SIG-M5 (cell line): ENCODE results near the gene GFPT2.

Experiments used
- DNase-seq: peaks from one replicate; lab custom pipeline; 2025; lab: John Stamatoyannopoulos, UW

Gene GFPT2

DNA sequence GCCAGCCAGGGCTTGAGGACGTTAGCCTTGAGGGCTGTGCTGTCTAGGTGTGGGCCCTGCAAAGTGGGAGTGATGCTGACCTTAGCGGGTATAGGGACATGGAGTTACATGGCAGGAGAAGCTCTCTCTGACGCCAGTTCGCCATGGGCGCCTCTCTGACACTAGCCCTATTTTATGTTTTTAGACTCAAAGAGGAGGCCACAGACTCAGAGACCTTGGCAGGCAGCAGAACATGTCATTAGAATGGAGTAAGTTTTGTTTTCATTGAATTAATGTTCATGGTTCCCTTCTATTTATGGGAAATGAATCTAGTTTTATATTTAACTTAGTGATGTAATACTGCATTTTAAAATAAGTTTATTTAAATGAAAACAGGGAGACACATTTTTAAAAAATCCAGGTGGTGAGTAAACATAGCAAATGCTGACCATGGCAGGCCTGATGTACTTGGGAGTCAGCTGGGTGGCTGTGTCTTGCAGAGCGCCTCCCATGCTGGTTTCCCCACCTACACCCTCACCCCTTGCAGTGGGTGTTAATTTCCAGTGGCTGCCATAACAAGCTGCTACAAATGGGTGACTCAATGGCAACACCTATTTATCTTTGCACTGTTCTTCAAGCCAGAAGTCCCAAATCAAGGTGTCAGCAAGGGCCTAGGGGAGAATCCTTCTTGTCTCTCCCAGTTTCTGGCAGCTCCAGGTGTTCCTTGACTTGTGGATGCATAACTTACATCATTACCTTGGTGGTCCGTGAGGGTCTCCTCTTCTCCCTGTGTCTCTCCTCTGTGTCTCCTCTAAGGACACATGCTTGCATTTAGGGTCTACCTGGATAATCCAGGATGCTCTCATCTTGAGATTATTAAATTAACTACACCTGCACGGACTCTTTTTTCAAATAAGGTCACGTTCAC is 25.6 kb upstream of the GFPT2 start:
- no peak for DNase-seq

DNA sequence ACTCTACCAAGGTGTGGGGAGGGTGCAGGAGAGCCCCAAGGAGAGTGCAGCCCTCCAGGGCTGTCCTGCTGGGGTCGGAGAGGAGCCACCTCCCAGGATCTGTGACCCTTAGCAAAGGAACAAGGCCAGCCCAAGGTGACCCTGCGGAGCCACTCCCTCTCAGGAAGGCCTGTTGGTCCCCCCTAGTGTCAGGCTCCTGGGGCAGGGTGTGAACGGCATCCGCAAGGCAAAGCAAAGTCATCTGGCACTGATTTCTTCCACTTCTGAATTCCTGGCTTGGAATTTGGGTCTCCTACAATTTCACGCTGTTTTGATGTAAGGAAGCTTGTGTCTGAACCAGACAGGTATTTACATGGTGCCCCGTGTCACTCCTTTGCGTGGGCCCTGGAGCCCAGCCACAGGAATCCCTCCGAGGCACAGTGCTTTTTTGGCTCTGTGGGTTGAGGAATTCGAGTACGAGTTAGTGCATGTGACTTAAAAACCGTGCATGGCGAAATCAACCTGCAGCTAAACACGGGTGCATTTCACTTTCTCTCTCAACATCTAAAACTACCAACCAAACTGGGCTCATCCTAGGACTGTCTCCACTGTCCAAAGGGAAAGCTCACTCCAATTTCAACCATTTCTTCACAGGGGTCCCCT is 24.5 kb upstream of the GFPT2 start:
- DNase-seq: no peak

DNA sequence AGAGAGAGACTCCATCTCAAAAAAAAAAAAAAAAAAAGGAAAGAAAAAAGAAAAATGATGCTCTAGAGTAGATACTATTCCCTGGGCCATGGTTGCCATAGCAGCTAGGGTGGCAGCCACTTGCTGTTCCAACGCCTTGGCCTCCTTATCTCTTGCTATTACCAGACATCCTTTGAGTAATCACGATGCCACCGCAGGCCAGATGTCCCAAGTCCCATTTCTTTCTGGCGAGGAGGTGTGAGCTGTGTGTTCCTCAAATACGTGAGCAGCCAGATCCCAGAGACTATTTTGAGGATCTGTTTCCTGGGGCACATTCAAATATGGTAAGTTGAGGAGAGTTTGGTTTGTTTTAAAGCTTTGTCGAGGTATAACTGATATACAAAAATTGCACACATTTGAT is 23.4 kb upstream of the GFPT2 start:
- DNase-seq: no peak

DNA sequence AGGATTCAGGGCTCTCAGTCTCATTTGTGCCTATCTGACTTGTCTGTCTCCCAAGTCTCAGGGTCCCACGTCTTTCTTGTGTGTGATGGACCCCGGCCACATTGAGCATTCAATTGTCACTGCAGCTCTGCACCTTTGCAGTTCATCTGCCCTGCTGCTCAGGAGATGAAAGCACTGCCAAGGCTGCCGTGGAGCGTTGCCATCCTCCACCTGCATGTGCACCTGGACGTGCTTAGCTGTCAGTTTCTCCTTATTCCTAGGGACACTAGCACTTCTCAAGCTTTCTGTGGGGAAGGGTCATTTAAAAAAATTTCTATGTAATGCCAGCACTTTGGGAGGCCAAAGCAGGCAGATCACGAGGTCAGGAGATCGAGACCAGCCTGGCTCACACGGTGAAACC is 22.8 kb upstream of the GFPT2 start:
- no peak for DNase-seq

DNA sequence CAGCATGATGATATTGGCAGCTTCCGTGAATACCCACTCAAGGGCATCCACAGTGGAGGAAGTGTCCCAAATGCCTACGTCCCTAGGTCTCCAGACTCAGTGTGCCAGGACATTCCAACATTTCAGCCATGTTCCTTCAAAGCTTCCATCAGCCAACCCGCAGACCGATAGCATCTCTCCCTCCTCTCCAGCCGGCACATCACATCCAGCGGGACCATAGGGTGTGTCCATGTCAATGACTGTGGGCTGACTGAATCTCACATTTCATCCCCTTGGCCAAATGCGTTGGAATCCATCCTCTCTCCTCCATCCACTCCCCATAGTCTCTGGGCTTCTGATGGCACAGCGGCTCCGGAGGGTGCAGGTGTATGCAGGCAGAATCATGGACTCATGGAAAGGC is 22.2 kb upstream of the GFPT2 start:
- DNase-seq: no peak

DNA sequence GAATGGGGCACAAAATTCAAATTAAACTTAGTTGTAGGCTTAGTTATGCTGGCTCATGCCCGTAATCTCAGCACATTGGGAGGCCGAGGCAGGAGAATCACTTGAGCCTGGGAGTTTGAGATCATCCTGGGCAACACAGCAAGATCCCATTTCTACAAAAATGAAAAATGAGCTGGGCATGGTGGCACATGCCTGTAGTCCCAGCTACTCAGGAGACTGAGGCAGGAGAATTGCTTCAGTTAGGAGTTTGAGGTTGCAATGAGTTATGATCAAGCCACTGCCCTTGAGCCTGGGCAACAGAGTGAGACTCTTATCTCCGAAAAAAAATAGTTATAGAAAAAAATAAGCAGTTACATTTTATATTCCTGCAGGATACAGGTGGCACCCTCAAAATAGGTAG is 20.7 kb upstream of the GFPT2 start:
- DNase-seq: no peak

DNA sequence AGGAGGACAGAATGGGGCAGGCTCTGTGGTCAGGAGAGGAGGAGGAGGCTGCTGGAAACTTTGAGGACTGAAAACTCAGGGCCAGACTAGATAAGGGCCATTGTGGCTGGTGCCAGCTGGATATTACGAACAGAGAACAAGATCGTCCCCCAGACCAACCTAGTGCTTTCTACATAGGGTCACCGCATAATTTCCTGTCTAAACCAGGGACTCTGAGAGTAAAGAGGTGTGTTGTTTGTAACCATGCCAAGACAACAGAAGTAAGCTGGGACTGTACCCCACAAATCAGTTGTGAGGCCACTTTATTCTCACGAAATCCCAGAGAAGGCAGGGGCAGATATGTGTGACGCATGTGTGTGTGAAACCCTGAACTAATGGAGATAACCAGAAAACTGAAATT is 20.3 kb upstream of the GFPT2 start:
- no peak for DNase-seq

DNA sequence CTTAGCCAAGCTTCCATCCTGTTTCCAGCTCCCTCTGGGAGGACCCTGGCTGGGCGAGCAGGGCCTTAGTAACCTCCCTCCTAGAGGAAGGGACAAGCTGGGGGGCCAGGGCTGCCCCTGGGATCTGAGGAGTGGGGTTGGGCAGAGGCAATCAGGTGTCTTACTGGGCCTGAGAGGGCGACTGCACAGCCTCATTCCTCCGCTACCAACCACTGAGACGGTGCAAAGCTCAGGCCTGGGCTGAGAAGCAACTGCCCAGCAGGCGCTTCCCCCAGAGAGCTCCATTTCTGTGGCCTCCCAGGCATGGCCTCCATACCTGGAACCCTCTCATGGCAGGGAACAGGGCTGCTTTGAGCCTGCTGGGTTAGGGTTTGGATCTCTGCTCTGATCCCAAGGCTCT is 18.8 kb upstream of the GFPT2 start:
- no peak for DNase-seq

DNA sequence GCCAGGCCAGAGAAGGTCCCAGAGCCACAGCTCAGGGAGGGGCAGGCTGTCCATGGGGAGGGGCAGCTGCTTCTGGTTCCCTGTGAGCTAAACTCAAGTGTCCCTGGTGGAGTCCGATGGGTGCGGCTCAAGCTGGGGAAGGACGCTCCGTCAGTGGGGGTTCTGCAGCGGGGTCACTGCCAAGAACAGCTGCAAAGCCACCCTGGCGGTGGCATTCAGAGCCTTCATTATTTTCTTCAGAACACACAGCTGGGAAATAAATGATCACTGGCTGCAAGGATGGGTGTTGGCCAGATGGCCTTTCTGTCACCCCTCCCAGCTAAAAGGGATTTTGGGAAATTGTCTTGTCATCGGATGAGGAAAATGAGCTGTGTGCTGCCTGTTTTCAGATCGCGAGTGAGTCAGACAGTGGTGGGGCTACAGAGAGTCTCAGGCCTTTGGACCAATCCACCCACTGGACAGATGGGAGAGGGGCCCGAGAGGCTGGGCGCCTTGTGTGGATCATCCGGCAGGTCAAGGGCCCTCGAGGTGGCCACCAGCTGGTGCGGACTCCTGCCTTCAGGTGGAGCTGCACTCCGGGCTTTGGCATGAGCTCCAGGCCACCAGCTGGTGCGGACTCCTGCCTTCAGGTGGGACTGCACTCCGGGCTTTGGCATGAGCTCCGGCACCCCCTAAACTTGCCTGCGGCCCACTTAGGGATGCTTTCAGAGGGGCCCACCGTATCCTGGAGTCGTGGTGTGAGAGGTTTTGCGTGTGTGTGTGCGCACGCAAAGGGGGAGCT is 17.9 kb upstream of the GFPT2 start:
- DNase-seq: no peak

DNA sequence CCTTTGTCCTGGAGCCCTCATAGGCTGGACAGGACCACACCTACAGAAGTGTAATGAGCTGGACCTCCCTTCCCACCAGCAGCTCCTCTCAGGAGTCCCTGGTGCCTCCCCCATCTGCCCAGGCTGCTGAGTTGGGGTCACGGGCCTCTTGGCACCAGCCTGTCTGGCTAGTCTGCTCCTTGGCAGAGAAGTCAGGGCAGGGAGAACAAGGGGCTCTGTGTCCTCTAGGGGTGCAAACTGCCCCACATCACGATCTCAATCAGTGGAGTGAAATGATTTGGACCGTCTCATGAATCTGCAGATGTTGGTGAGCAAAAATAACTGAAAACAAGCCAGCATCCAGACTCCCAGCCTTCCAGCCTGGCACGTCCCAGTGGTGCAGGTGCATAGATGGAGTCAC is 14.9 kb upstream of the GFPT2 start:
- DNase-seq: no peak

DNA sequence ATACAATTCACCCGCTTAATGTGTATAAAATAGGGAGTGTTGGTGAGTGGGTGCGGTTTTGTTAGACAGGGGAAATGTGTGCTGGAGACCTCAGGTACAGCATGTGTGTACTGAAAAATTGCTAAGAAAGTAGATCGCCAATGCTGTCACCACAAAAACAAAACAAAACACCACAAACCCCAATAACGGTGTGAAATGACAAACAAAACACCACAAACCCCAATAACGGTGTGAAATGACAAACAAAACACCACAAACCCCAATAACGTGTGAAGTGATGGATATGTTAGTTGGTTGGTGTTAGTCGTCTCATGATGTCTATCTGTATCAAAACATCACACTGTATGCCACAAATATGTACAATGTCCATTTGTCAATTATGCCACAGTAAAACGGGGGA is 14.2 kb upstream of the GFPT2 start:
- DNase-seq: no peak

DNA sequence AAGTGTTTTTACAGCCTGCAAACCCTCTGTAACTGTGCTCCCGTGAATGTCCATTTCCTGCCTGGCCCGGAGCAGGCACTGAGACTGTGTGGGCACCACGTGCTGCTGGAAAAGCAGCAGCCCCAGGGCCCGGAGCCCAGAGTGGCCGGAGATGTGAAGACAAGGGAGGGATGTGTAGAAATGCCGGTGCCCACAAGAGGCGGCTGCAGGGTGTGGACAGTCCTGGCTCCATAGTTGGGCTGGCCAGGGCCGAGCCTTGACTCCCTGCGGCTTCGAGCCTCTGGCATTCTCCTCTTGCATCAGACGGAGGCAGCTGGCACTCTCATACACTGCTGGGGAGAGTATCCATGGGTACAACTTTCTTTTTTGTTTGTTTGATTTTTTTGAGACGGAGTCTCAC is 13.2 kb upstream of the GFPT2 start:
- no peak for DNase-seq

DNA sequence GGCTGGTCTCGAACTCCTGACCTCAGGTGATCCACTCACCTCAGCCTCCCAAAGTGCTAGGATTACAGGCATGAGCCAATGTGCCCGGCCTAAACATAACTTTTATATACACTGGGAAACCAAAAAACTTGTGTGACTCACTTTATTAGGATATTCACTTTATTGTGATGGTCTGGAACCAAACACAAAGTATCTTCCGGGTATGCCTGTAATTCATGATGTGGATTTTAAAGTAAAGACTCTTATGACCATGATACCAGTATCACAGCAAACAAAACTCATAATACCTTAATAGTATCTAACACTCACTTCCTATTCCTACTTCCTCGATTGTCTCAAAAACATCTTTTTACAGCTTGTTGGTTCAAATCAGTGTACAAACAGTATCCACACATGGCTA is 12.7 kb upstream of the GFPT2 start:
- no peak for DNase-seq

DNA sequence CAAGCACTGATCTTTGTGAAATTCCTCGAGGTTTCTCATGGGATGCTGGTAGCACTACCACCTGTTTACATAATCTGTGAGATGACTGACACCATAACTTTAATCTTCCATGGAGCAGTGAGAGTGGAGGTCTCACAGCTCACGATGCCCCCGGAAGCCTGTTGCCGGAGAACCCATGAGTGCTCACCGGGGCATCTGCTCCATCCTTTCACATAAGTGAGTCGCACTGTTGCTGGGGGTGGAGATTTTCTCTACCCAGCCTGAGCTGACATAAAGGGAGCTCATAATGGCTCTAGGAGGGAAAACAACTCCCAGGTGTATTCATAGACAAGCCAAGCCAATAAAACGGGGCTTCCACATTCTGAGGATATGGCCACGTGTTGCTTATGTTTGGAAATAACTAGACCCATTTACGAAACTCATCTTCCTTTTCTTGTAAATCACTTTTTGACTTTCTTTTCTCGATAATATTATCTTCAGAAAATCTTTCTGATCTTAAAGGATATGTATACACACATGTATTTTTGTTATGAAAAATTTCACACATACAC is 11.2 kb upstream of the GFPT2 start:
- DNase-seq: no peak

DNA sequence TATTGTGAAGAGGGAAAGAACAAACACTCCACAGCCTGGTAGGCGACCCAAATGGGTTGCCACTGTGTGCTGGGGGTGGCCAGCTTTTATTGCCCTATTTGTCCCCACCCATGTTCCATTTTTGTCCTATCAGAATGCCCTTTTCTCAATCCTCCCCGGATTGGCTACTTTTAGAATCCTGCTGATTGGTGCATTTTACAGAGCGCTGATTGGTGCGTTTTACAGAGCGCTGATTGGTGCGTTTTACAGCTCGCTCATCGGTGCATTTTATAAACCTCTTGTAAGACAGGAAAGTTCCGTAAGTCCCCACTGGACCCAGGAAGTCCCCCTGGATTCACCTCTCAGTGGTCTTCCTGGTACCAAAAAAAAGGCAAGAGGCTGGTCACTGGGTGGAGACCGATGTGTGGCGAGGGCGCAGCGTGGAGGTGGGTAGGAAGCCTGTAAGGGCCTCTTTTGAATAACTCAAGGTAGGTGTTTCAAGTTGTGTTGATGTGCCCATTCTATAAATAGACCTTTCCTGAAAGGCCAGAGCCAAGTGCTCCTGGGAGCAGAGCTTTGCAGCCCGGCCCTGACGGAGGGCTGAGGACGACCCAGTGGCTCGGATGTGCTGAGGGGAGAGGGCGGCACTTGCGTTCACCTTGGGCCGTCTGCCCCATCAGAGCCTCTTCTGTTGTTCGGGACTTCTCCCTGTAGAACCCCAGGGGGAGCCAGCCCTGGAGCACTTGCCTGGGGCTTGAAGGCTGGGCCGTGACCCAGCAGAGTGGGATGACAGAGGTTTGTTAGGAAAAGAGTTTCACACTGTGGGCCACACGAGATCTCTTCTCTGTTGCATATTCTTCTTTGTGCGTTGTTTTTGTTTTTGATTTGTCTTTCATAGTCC is 7.2 kb upstream of the GFPT2 start:
- DNase-seq: no peak

DNA sequence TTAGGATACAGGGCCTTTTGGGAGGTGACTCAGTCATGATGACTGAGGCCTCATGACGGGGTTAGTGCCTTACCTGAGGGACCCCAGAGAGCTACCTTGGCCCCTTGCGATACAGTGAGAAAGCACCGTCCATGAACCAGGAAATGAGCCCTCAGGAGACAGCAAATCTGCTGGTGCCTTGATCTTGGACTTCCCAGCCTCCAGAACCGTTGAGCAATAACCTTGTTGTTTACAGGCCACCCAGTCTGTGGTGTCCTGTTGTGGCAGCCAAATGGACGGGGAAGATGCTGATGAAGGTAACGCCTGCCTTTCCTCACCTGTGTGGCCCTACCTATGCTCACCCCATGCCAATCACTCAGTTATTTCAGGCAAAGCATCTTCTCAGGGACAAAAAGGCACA is 5.6 kb upstream of the GFPT2 start:
- no peak for DNase-seq

DNA sequence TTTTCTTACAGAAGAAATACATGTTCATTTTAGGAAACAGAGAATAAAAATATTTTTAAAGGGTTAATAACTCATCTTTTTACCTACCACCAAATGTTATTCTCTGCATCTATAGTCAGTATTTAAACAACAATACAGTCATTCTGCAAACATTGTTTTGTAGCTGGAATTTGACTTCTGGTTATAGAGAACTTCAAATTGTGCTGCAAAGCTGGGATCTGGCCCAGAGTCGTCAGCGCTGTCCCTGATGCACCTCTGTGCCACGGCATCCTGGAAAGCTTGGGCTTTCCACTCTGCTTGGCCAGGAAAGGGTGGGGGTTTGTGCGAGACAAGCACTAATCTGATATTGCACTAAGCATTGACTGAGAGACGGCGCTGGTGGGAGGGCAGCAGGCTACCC is 5.0 kb upstream of the GFPT2 start:
- no peak for DNase-seq

DNA sequence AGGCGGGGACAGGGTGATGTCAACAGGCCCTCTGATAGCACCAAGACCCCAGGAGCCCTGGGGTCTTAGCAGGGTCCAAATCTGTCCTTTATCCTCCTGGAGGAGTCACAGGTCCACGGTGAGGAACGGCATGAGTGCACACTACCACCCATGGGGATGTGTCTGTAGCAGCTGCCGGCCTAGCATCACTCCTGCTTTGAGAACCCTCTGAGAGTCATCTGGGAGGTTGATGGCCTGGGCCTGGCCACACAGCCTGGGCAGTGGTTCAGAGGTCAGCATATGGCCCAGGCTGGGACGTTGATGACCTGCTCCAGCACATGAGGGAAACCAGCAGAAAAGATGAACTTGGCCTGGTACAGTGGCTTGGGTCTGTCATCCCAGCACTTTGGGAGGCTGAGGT is 1.8 kb upstream of the GFPT2 start:
- DNase-seq: no peak

DNA sequence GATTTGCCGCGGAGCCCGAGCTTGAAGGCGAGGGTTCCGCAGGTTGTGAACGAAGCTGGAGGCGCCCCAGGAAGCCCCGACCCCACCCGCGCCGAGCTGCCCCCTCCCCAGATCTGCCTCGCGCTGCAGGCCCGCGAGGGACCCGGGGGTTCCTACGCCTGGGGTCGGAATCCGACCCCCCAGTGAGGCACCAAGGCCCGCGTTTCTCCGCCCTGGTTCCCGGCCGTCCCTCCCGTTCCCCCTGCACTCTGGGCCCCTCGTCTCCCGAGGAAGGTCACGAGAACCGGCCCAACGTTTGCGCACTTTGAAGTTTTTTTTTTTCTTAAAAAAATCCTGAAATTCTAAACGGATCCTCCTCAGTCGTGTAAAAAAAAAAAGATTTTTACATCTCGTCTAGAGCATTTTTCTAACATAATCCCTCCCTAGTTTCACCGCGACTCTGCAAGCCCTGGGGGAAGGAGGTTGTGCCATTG is 880 bp upstream of the GFPT2 start:
- no peak for DNase-seq

DNA sequence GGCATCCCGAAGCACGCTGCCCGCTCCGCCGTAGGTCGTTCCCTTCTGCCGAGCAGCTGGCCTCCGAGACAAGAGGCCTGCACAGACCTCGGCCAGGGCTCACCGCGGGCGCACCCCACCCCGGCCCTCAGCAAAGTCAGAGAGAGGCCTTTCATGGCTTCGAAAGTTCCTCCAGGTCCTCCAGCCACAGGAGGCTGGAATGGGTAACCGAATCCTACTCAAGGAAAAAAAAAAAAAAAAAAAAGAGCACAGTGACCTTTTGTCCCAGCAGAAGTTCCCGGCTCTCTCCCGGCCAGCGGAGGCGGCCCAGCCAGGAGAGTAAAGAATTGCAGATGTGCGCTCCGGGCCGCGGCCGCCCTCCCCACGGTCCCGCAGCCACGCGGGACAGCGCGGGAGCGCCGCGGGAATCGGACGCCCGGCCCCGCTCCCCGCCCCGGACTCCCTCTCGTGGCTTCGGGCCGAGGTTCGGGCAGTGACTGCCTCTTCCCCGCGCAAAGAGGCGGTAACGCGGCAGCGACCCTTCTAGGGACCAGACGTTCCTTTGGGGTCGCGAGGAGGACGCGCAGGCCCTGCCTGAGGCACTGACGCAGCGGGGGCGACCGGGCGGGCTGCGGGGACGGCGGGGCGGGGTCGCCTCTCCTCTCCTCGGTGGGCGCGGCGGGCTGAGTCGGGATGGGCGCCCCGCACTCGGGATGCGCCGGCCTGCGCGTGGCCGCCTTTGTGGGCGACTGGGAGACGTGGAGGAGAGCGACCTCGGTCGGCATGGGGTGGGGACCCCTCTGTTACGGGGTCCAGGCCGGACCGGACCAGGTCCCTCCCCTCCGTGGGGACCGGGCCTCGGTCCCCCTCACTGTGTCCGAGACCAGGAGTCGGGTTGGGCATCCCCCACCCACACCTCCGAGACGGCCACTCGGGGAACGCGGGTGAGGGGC is 754 bp downstream of the GFPT2 start:
- no peak for DNase-seq
